CD4-positive, alpha-beta T cell treated with Interferon gamma for 1 hour (primary cell): ENCODE data around the gene DNPH1.

Source experiments
- DNase-seq: peaks from one replicate; pipeline ENCODE4 v3.0.0-alpha.2; 2020

DNPH1 gene

DNA sequence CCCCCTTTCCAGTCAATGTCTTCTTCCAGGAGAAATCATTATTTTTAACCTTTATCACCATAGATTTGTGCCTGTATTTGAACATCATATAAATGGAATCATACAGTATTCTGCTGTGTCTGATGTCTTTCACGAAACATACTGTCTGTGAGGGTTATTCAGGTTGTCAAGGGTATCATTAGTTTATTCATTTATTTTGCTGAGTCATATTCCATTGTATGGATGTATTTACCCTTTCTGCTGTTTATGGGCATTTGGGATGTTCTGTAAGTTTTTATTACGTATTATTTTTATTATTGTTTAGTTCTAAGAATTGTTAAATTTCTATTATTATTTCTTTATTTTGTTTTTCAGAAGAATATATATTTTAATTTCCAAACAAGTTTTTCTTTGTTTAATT lies 22.0 kb downstream of the DNPH1 start:
- no peak for DNase-seq

DNA sequence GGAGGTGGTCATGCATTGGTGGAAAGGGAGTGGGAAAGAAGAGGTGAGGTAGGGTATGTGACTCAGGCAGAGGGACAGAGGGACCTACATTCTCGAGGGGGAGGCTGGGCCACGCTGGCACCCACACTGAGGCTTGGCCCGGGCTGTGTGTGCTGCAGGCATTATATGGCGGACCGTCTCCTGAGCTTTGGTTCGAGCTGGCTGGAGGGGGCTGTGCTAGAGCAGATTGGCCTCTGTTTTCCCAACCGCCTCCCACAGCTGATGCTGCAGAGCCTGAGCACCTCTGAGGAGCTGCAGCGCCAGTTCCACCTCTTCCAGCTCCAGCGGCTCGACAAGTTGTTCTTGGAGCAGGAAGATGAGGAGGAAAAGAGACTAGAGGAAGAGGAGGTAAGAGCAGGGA lies 23.4 kb downstream of the DNPH1 start:
- no peak for DNase-seq

DNA sequence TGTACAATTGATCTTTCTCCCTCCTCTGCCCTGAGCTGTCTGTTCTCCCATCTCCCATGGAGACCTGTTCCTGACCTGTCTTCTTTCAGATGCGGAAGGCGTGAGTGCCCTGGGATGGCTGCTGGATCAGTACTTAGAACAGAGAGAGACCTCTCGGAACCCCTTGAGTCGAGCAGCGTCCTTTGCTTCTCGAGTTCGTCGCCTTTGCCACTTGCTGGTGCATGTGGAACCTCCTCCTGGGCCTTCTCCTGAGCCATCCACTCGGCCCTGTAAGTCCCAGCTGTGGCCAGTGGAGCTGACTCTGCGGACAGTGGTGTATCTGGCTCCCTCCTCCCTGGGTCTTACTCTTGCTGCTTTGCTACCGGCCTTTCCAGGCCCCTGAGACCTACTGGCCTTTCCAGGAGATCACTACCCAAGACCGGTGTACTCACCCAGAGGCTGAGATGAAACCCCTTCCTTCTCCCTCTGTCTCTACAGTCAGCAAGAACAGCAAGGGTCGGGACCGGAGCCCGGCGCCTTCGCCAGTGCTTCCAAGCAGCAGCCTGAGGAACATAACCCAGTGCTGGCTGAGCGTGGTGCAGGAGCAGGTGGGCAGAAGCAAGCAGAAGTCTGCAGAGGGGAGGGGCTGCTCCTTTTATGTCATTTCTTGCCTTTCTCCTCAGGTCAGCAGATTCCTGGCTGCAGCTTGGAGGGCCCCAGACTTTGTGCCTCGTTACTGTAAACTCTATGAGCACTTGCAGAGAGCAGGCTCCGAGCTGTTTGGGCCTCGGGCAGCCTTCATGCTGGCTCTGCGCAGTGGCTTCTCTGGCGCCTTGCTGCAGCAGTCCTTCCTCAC lies 24.8 kb downstream of the DNPH1 start:
- no peak for DNase-seq

DNA sequence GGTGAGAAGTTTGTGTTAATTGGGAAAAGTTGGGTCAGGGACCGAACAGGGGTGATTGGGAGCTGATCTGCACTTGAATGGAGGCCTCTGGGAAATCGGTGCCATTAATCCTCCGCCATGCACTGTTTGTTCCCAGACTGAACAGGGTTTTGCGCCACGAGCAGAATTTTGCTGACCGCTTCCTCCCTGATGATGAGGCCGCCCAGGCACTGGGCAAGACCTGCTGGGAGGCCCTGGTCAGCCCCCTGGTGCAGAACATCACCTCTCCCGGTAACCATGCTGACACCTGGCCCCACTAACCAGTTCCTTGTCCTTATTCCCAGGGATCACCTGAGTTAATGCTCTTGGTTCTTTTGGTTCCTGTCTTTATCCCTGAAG lies 25.6 kb downstream of the DNPH1 start:
- no peak for DNase-seq

DNA sequence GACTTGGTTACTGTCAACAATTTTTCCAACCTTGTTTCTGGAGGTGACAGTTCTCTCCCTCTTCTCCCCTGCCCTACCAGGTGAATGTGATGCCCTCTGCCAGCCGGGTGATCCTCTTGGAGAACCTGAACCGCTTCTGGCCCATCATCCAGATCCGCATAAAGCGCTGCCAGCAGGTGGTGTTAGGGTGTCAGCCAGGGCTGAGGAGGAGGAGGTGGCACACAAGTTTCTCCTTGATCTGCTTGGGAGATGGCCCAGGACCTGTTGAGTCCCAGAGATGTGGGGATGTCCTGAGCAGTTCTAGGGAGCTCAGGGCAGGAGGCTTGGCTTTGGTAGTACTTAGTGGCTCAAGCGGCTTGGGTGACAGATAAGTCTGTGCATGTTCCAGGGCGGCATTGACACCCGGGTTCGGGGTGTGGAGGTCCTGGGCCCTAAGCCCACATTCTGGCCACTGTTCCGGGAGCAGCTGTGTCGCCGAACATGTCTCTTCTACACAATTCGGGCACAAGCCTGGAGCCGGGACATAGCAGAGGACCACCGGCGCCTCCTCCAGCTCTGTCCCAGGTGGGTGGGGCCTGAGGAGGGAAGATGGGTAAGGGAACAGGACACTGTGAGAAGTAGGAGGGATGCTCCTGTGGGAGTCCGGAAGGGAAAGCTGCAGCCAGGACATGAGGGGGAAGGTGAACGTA lies 26.1 kb downstream of the DNPH1 start:
- no peak for DNase-seq

DNA sequence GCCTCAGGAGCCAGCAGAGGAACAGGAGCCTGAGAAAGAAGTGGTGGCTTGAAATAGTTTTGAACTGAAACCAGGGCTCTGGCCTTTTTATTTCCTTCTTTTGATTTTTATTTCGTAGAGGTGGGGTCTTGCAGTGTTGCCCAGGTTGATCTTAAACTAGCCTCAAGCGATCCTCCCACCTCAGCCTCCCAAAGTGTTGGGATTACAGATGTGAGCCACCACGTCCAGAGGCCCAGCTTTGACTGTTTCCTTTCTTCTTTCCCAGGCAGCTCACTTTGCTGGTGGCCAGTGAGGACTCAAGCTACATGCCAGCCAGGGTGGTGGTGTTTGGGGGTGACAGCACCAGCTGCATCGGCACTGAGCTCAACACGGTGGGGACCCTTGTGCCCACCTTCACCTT lies 26.8 kb downstream of the DNPH1 start:
- DNase-seq: no peak

DNA sequence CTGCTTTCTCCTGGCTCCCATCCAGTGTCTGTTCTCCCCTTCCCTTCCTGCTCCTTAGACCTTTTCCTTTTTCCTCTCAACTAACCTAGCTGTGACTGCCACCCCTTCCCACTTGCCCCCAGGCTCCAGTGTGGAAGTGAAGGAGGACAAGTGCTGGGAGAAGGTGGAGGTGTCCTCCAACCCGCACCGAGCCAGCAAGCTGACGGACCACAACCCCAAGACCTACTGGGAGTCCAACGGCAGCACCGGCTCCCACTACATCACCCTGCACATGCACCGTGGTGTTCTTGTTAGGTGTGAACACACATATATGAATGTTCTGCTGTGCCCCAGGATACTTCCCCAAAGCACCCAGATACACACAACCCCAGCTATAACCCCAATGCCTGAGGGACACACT lies 28.7 kb downstream of the DNPH1 start:
- DNase-seq: no peak

DNA sequence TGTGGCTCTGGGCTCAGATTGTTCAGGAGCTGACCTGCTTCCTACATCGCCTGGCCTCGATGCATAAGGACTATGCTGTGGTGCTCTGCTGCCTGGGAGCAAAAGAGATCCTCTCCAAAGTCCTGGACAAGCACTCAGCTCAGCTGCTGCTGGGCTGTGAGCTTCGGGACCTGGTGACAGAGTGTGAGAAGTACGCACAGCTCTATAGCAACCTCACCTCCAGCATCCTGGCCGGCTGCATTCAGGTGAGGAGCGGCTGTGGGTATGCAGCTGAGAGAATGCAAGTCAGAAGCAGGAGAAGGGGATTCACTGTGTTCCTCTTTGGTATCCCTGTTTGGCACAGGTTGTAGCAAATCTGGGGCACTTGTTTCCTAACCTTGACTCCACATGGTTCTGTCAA lies 29.4 kb downstream of the DNPH1 start:
- no peak for DNase-seq

DNA sequence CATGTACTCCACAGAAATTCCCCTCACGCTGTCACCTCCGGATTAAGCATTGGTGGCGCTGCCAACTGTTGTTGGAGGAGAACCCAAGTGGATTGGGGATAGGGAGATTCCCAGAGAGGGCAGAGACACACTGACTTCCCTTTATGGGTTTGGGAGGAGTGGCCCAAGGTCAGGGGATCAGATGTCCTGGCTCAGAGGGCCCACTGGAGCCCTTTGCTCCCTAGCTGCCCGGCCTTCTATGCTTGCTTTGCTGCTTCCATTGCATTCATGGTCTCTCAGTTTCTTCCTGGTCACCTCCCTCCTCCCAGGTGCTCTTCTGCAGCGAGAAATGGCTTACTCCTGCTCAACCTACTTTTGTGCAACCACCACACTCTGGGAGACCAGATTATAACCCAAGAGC lies 32.9 kb downstream of the DNPH1 start:
- DNase-seq: no peak

DNA sequence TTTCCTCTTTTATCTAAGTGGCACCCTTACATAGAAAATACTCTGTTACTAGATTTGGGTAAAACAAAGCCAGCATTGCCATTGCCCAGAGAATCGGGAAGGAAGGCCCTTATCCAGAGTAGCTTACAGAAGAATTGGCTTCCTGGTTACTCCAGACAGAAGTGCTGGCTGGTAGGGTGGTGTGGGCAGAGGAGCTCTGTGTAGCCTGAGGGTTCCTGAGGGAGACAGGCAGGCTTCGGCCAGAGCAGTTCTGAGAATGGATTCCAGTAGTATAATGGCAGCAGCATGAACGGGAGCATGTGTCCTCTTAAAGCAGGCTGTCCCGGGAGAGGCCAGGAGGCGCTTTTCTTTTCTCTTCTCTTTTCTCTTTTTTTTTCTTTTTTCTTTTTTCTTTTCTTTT lies 35.4 kb downstream of the DNPH1 start:
- DNase-seq: no peak

DNA sequence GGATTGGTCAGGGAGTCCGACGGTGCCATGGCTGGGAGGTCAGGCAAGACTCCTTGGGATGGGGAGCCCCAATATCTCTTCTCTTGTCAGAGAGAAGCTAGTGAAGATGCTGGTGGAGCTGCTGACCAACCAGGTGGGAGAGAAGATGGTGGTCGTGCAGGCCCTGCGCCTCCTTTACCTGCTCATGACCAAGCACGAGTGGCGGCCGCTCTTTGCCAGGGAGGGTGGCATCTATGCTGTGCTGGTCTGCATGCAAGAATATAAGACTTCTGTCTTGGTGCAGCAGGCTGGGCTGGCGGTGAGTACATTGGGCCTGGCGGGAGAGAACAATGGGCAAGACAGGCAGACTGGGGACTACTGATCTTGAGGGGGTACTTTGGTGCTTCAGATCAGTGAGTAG lies 36.4 kb downstream of the DNPH1 start:
- DNase-seq: no peak

DNA sequence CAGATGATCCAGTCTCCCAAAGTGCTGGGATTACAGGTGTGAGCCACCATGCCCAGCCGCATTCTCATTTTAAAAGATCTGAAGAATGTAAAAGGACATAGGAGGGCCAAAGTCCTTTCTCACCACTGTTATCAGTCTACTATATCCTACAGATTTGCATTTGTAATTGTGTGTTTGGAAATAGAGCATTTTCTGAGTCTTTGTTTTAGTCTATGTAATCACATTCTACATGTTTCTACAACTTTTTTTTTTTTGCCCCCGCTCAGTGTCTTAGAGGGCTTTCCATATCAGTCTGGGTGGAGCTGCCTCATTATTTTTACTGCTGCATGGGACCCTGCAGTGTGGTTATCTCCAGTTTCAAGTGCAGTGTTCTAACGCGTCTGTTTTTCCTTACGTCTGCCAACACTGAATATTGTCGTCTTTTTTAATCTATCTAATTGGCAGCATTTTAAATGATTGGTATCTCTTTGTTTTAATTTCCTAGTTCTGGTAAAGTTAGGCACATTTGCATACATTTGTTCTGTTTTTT lies 39.4 kb downstream of the DNPH1 start:
- DNase-seq: no peak

DNA sequence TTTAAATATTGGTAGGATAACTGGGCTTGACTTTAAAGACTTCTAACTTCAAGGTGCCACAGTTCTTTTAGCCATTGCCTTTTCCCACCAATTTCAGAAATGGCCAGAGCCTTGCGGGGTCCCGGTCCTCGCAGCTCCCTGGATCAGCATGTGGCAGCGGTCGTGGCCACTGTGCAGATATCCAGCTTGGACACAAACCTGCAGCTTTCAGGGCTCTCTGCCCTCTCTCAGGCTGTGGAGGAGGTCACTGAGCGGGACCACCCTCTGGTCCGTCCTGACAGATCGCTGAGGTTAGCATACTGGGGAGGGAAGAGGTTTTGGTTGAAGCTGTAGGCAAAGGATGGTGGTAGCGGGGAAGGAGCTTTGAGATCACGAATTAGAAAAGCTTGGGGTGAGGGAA lies 40.9 kb downstream of the DNPH1 start:
- no peak for DNase-seq

DNA sequence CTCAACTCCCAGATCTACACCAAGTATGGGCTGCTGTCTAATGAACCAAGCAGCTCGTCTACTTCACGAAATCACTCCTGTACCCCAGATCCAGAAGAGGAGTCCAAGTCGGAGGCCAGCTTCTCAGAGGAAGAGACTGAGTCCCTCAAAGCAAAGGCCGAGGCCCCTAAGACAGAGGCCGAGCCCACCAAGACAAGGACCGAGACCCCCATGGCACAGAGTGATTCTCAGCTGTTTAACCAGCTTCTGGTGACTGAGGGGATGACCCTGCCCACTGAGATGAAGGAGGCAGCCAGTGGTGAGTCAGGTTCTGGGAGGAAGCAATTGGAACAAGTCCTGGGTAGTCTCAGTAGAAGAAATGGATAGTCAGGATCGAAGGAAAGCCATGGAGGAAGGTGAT lies 41.5 kb downstream of the DNPH1 start:
- no peak for DNase-seq

DNA sequence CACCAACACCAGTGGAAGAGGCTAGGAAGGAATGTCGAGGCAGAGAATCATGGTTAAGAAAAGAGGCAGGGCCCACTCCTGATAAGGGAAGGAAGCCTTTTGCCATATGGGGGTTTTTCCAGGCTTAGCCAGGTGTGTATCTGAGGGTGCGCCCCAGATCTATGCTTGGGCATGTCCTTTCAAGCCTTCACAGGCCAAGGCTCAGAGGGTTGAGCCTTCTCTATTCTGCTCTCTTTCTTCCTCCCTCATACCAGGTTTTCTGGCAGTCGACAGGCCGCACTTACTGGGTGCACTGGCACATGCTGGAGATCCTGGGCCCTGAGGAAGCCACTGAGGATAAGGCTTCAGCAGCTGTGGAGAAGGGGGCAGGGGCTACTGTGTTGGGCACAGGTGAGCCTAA lies 42.6 kb downstream of the DNPH1 start:
- DNase-seq: no peak

DNA sequence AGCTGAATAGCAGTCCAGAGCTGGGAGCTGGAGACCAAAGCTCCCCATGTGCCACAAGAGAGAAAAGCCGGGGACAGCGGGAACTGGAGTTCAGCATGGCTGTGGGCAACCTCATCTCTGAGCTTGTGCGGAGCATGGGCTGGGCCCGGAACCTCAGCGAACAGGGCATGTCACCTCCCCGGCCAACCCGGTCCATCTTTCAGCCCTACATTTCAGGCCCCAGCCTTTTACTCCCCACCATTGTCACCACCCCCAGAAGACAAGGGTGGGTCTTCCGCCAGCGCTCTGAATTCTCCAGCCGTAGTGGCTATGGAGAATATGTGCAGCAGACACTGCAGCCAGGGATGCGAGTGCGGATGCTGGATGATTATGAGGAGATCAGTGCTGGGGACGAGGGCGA lies 43.3 kb downstream of the DNPH1 start:
- no peak for DNase-seq

DNA sequence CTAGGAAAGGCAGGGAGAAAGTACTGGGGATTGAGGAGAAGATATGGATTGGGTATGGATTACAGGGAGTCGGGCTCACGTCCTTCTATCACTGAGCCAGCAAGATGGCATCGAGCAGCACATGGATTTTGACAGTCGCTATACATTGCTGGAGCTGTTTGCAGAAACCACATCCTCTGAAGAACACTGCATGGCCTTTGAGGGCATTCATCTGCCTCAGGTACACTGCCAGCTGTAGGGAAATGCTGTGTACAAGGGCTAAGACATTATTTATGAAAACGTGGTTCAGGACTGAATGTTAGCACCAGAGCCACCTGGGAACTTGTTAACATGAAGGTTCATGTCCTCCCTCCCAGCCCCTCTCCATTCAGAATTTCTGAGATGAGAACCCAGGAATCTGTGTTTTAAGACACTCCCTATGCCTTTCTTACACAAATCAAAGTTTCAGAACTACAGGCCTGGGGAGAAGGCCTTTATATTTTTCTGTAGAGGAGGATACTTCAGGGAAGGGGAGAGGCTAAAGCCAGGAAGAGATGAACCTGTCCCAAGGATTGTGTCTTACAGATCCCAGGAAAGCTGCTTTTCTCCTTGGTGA lies 43.8 kb downstream of the DNPH1 start:
- no peak for DNase-seq

DNA sequence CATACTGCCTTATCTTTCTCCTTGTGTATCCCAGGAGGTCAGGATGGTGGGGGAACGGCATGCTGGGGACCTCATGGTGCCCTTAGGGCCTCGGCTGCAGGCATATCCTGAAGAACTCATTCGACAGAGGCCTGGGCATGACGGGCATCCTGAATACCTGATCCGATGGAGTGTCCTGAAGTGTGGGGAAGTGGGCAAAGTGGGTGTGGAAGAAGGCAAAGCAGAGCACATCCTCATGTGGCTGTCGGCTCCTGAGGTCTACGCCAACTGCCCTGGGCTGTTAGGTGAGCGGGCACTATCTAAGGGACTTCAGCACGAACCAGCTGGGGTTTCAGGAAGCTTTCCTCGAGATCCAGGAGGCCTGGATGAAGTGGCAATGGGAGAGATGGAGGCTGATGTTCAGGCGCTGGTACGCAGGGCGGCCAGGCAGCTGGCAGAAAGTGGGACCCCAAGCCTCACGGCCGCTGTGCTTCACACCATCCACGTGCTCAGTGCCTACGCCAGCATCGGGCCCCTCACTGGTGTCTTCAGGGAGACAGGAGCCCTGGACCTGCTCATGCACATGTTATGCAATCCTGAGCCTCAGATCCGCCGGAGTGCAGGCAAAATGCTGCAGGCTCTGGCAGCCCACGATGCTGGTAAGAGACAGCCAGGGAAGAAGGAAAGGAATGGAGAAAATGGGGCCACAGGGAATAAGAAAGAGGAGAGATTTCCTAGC lies 44.9 kb downstream of the DNPH1 start:
- no peak for DNase-seq

DNA sequence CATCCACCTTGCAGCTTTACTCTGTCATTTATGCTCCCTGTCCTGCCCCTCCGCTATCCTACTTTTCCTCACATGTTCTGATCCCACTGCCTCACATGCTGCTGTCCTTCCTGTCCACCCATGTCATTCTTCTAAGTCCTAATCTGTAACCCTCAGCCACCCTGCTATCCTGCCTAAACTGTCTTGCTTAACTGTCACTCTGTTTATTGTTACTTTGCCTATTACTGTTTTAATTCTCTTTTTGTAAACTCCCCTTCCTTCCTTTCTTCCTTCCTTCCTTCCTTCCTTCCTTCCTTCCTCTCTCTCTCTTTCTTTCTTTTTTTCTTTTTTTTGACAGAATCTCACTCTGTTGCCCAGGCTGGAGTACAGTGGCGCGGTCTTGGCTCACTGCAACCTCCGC lies 45.8 kb downstream of the DNPH1 start:
- no peak for DNase-seq

DNA sequence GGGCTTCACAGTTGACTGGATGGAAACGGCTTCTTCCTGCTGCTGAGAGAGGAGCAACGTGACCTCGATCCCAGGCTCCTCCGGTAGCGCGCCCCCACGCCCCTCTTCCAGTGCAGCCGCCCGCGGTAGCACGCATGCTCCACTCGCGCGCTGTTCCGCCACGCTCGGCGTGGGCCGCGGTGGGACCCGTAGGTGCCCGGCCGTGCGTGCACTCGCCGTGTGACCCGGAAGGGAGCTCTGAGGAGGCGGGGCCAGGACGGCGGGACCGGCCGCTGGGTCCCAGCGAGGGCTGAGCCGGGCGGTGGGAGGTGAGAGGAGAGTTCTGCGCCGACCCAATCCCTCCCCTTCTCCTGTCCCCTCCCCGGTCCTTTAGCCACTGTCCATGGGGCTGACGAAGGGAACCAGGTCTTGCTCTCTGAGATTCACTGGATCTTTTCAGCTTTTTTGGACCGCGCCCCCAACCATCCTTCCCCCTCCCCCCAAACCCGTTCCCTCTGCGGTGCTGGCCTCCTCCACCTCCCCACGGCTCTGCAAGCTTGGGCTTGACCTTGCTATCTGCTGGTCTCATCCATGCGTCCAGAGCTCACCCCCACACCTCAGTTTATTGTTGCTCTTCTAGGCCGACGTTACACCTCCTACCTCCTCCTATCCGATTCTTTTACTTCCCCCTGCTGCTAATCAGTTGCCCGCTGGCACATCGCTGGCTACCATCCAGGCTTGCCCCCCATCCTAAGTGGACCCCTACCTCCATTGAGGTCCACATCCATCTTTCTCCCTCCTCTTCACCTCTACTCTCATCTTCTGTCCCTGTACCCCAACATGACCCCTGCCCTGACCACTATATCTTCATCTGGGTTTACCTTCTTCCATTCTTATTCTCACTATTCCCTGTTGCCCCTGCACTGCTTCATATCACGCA lies 47.1 kb downstream of the DNPH1 start, which contains the start of gene CUL9:
CUL9 (plus strand) TSS at position 255 of the 919 bp plus-strand sequence. CDS start 2,115 bp downstream, outside the sequence.
- peak; percentile 78 for DNase-seq

DNA sequence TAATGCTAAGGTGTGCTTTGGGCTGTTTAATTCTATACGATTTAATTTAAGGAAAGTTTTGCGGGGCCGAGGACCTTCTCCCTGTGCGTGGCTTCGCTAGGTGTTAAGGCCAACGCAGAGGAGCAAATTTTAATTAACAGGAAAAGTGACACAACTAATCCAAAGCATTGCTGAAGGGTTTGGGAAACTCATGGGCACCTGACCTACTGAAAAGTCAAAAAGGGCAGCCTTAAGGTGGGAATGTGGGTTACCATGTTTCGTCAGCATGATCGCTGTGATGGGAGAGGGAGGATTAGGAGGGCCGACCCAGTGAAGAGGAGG lies 47.7 kb downstream of the DNPH1 start:
- DNase-seq: no peak

DNA sequence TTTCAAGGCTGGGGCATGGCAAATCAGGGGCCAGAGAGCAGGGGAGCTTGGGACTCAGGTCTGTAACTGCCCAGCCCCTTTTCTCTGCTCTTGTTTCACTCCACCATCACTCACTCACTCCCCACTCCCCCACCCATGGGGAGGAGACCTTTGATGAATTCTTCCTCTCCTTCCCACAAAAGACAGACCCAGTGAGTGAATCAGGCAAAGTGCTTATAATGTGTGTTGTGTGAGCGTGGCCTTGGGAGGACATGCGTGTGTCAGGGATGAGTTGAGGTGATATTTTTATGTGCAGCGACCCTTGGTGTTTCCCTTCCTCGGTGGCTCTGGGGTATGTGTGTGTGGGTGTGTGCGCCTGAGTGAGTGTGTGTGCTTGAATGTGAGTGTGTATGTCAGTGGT lies 48.3 kb downstream of the DNPH1 start:
- DNase-seq: no peak
